ENCODE measurements around the gene LIAS. TPM values are rescaled to one million over a fixed set of nuclear protein-coding genes. Genes with fewer than 3 reads are reported as not detected.

The LIAS gene
- total RNA-seq, 1 experiment from 2014 or later: 15.0 TPM

- peak; percentile 90 for DNase-seq (ENCODE audit: low read depth)
These were observed 69.2 kb downstream of the LIAS start for GRCh38 chr4:39528061-39528465.

Other genes starting within 250 kb of the LIAS start
- 31.0 and 34.3 TPM in 2 replicates for gene RFC1, start 92.7 kb upstream of the LIAS start, total RNA-seq (2014; rRNA removed)
- gene KLB, start 52.1 kb upstream of the LIAS start, total RNA-seq (2014; rRNA removed): not detected in 2 replicates
- 2,563 and 3,780 TPM in 2 replicates for gene RPL9, start 134 bp upstream of the LIAS start, total RNA-seq (2014; rRNA removed)
- gene UGDH, start 68.4 kb downstream of the LIAS start, total RNA-seq (2014; rRNA removed): 102 and 114 TPM in 2 replicates
- 20.1 and 32.0 TPM in 2 replicates for gene SMIM14, start 179.8 kb downstream of the LIAS start, total RNA-seq (2014; rRNA removed)
- gene UBE2K, start 239.1 kb downstream of the LIAS start, total RNA-seq (2014; rRNA removed): 13.7 and 23.1 TPM in 2 replicates

Data from LHCN-M2 (cell line).